Trophoblast cell (in vitro differentiated cells and primary cell): Measurements from ENCODE around the gene VDAC1.

ENCODE experiments used
- DNase-seq, 2 donors: peaks; one replicate each; pipeline ENCODE4 v3.0.0-alpha.2; 2016
- H2AFZ ChIP-seq: 2 replicates; pipeline ENCODE4 v1.6.1; 2013; ENCODE audit warnings: low read length, moderate library complexity, mild to moderate bottlenecking; ENCODE audit not compliant: insufficient read depth, poor library complexity
- H2AK5ac ChIP-seq: 2 replicates; pipeline ENCODE4 v1.6.1; 2013; ENCODE audit warnings: mild to moderate bottlenecking, low read length
- H2BK120ac ChIP-seq: 2 replicates; pipeline ENCODE4 v1.6.1; 2013; ENCODE audit warnings: low read length, mild to moderate bottlenecking, moderate library complexity; ENCODE audit not compliant: insufficient read depth, poor library complexity
- H2BK12ac ChIP-seq: 2 replicates; pipeline ENCODE4 v1.6.1; 2013; ENCODE audit warnings: mild to moderate bottlenecking, low read length, moderate library complexity
- H2BK5ac ChIP-seq: 2 replicates; pipeline ENCODE4 v1.6.1; 2013; ENCODE audit warnings: low read length, low read depth, moderate library complexity, mild to moderate bottlenecking; ENCODE audit not compliant: poor library complexity
- H3K14ac ChIP-seq: 2 replicates; pipeline ENCODE4 v1.6.1; 2013; ENCODE audit warnings: mild to moderate bottlenecking, low read length
- H3K18ac ChIP-seq: 2 replicates; pipeline ENCODE4 v1.6.1; 2013; ENCODE audit warnings: mild to moderate bottlenecking, low read length
- H3K23ac ChIP-seq: 2 replicates; pipeline ENCODE4 v1.6.1; 2013; ENCODE audit warnings: low read length
- H3K27ac ChIP-seq: 2 replicates; pipeline ENCODE4 v1.5.1; 2013; ENCODE audit warnings: low read depth, mild to moderate bottlenecking, inconsistent platforms, low read length, moderate library complexity
- H3K27me3 ChIP-seq: 2 replicates; pipeline ENCODE4 v1.6.1; 2013; ENCODE audit warnings: inconsistent platforms, mild to moderate bottlenecking, low read length, moderate library complexity; ENCODE audit not compliant: insufficient read depth
- H3K36me3 ChIP-seq, 2 experiments: 1 replicate in 1 of 2; 2 replicates in 1 of 2; pipeline ENCODE4 v1.6.1; 2013; ENCODE audit warnings: low read length in 2 of 2, mild to moderate bottlenecking in 2 of 2, moderate library complexity in 1 of 2; ENCODE audit not compliant: insufficient read depth in 2 of 2, control insufficient read depth in 1 of 2
- H3K4ac ChIP-seq: 2 replicates; pipeline ENCODE4 v1.6.1; 2013; ENCODE audit warnings: low read depth, mild to moderate bottlenecking, low read length, moderate library complexity
- H3K4me1 ChIP-seq, 2 experiments: 1 replicate in 1 of 2; 2 replicates in 1 of 2; pipeline ENCODE4 v1.6.1; 2013; ENCODE audit warnings: low read length in 2 of 2, mild to moderate bottlenecking in 2 of 2, moderate library complexity in 1 of 2; ENCODE audit not compliant: insufficient read depth in 2 of 2, control insufficient read depth in 1 of 2
- H3K4me2 ChIP-seq: 2 replicates; pipeline ENCODE4 v1.6.1; 2013; ENCODE audit warnings: inconsistent platforms, mild to moderate bottlenecking, low read length, moderate library complexity
- H3K4me3 ChIP-seq: 2 replicates; pipeline ENCODE4 v1.5.1; 2013; ENCODE audit warnings: mild to moderate bottlenecking, low read depth, low read length, inconsistent platforms
- H3K79me1 ChIP-seq: one replicate; pipeline ENCODE4 v1.6.1; 2013; ENCODE audit warnings: low read length
- H3K79me2 ChIP-seq: 2 replicates; pipeline ENCODE4 v1.6.1; 2013; ENCODE audit warnings: low read length, mild to moderate bottlenecking; ENCODE audit not compliant: control insufficient read depth, insufficient read depth, poor library complexity
- H3K9ac ChIP-seq: 2 replicates; pipeline ENCODE4 v1.6.1; 2013; ENCODE audit warnings: mild to moderate bottlenecking, low read length
- H3K9me3 ChIP-seq: 2 replicates; pipeline ENCODE4 v1.6.1; 2013; ENCODE audit warnings: low read depth, mild to moderate bottlenecking, control low read depth, inconsistent platforms, low read length; ENCODE audit not compliant: insufficient read depth
- H4K12ac ChIP-seq: 2 replicates; pipeline ENCODE4 v1.6.1; 2013; ENCODE audit warnings: low read depth, mild to moderate bottlenecking, low read length, moderate library complexity
- H4K8ac ChIP-seq: 2 replicates; pipeline ENCODE4 v1.6.1; 2013; ENCODE audit warnings: low read depth, mild to moderate bottlenecking, low read length, moderate library complexity
- H4K91ac ChIP-seq: one replicate; pipeline ENCODE4 v1.6.1; 2013; ENCODE audit warnings: low read depth, mild to moderate bottlenecking, low read length, moderate library complexity
- WGBS: extraction: QIAGEN DNeasy Blood & Tissue Kit; methylation state at CpG from one replicate; pipeline ENCODE4 v1.1.7; 2013; ENCODE audit warnings: missing lambda C conversion rate; ENCODE audit not compliant: insufficient read length, insufficient coverage; ENCODE audit errors: extremely low coverage; 5-methylcytosine and 5-hydroxymethylcytosine counted together

Gene VDAC1

DNA sequence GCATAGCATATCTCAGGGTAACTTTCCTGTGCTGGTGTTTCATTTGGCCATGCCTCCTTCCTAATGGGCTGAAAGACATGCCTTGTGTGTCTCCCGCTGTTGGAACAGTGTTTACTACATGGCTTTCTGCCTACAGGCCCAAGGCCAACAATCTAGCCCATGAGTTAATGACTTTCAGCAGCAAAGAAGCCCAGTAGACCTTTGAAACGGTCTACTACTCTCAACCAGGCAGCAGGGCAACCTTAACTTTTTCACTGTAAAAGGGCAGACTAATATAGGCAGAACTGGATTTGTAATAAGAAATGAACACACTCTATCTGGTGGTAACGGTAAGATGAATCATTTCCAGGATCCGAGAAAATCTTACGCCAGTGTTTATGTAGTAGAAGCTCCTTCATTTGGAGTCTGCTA is 57.3 kb downstream of the VDAC1 start:
- no CpG with 5 or more reads among the region's 5 CpGs for WGBS
- DNase-seq, result no peak

DNA sequence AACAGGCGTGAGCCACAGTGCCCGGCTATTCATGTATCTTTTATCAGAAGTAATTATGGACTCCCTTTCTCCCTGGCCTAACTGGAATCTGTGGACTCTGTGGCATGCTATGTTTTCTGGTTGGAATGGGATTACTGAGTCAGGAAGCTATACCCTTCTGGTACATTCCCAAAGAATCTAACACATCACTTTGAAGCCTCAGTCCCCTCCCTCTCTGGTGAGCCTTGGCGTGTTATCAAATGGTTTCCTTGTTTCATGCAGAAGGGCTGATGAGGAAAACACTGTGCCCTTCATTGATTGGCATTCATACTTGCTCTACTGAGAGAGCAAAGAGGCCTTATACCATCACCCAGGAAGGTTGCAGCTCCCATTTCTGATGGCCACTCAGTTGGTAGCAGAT is 59.2 kb downstream of the VDAC1 start:
- H3K18ac ChIP-seq, result no peak overlapping the region
- no CpG with 5 or more reads among the region's 3 CpGs for WGBS
- H2BK12ac ChIP-seq, result no peak overlapping the region
- no peak overlapping the region for H3K23ac ChIP-seq
- no peak overlapping the region for H3K4ac ChIP-seq
- H2AFZ ChIP-seq, result no peak overlapping the region
- no peak overlapping the region for H2BK120ac ChIP-seq
- no peak overlapping the region for H3K4me2 ChIP-seq
- H3K4me1 ChIP-seq, result no peaks in the 10 kb centered on the region
- peak in 1 of 2 donors; percentile 35 for DNase-seq
- H4K12ac ChIP-seq, result no peak overlapping the region
- no peak overlapping the region for H4K8ac ChIP-seq
- no peak overlapping the region for H3K14ac ChIP-seq
- no peaks in the 10 kb centered on the region for H3K79me2 ChIP-seq
- H3K9ac ChIP-seq, result no peak overlapping the region
- no peaks in the 10 kb centered on the region for H3K27me3 ChIP-seq
- H3K4me3 ChIP-seq, result no peak overlapping the region
- H3K79me1 ChIP-seq, result no peaks in the 10 kb centered on the region
- H3K27ac ChIP-seq, result no peak overlapping the region
- H2AK5ac ChIP-seq, result no peak overlapping the region
- H2BK5ac ChIP-seq, result no peak overlapping the region
- H4K91ac ChIP-seq, result no peak overlapping the region
- H3K9me3 ChIP-seq, result no peaks in the 10 kb centered on the region
- H3K36me3 ChIP-seq, result no peaks in the 10 kb centered on the region

More for the DNA sequence above, 57.3 kb downstream of the VDAC1 start:
- Histone ChIP-seq H3K4me1 (no peaks in the 10 kb centered on the region), H4K8ac (no peak overlapping the region), H3K79me2 (no peaks in the 10 kb centered on the region), H2AFZ (no peak overlapping the region), H3K23ac (no peak overlapping the region), H4K12ac (no peak overlapping the region), H3K27ac (no peak overlapping the region), H3K18ac (no peak overlapping the region), H4K91ac (no peak overlapping the region), H3K9me3 (no peaks in the 10 kb centered on the region), H3K14ac (no peak overlapping the region), H2BK5ac (no peak overlapping the region), H3K79me1 (no peaks in the 10 kb centered on the region), H3K27me3 (no peaks in the 10 kb centered on the region), H3K9ac (no peak overlapping the region), H2BK12ac (no peak overlapping the region), H3K4me2 (no peak overlapping the region), H3K4me3 (no peak overlapping the region), H2BK120ac (no peak overlapping the region), H2AK5ac (no peak overlapping the region), H3K36me3 (no peaks in the 10 kb centered on the region), H3K4ac (no peak overlapping the region)

DNA sequence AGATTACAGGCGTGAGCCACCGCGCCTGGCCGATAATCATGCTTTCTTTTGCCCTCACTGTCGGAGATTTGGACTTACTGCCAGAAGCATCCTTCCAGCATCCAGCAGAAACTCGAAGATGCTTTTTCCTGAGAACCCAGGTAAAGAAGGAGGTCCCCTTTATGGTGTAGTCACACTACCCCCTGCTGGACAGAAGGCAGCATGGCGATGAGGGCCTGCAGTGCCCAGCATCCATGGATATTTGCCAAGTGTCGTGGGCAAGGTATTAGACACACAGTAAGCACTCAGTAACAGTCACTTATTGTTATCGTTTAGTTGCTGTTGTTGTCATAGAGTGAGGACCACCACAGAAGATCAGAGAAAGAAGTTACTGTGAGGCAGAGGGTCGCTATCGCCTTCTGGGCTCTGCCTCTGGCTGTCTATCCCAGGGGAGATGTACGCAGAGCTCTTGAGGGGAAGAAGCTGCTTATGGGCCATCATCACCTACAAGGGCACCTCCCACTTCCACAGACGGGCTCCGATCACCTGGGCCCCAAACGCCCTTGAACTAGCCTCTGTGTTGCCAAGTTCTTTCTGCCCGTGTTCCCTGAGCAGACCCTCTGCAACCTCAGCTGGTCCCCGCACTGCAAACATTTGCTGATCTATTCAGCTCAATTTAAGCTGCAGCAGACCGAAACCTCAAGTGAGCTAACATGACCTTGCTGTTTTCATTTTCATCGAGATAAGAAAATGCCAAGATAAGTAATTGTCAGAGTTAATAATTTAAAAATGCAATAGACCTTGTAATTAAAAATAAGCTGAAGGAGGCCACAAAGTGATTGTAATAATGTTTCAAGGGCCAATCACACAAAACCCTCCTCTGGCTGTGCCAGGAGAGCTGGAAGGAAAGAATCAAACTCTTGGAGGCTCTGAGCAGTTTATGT is 60.3 kb downstream of the VDAC1 start:
- Histone ChIP-seq H3K27ac (no peak overlapping the region), H3K23ac (no peak overlapping the region), H3K14ac (no peak overlapping the region), H3K9ac (no peak overlapping the region), H3K79me2 (no peaks in the 10 kb centered on the region), H2BK12ac (no peak overlapping the region), H2AFZ (no peak overlapping the region), H3K79me1 (no peaks in the 10 kb centered on the region), H2BK5ac (no peak overlapping the region), H3K4me2 (no peak overlapping the region), H4K8ac (no peak overlapping the region), H4K91ac (no peak overlapping the region), H3K4me1 (no peaks in the 10 kb centered on the region), H3K4ac (no peak overlapping the region), H3K9me3 (no peaks in the 10 kb centered on the region), H3K4me3 (no peak overlapping the region), H4K12ac (no peak overlapping the region), H3K18ac (no peak overlapping the region), H3K27me3 (no peaks in the 10 kb centered on the region), H3K36me3 (no peaks in the 10 kb centered on the region), H2AK5ac (no peak overlapping the region), H2BK120ac (no peak overlapping the region)
- no CpG with 5 or more reads among the region's 19 CpGs for WGBS
- peak in 1 of 2 donors; percentile 79 for DNase-seq

DNA sequence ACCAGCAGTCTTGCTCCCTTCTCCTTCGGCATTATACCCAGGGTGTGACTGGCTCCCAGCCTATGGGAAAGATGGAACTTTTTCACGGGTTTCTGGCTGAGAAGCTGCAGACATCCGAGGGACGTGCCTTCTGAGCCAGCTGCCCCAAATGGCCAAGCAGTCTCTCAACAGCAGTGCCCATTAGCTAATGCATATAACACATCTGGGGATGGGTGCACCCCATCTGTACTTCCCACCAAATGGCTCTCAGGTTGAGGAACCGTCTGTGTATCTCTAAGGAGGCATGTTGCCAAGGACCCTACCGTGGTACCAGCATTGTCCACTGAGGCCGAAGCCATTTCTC is 61.3 kb downstream of the VDAC1 start:
- WGBS, result no CpG with 5 or more reads among the region's 7 CpGs
- no peaks in the 10 kb centered on the region for H3K27me3 ChIP-seq

More for the DNA sequence above, 61.3 kb downstream of the VDAC1 start:
- H3K23ac ChIP-seq, result no peak overlapping the region
- H3K4me1 ChIP-seq, result no peaks in the 10 kb centered on the region
- H2BK12ac ChIP-seq, result no peak overlapping the region
- H4K8ac ChIP-seq, result no peak overlapping the region
- no peak overlapping the region for H3K4me2 ChIP-seq
- H2BK120ac ChIP-seq, result no peak overlapping the region
- H2AK5ac ChIP-seq, result no peak overlapping the region
- DNase-seq, result no peak
- no peak overlapping the region for H3K4ac ChIP-seq
- H4K91ac ChIP-seq, result no peak overlapping the region
- no peak overlapping the region for H3K9ac ChIP-seq
- no peak overlapping the region for H3K4me3 ChIP-seq
- H2AFZ ChIP-seq, result no peak overlapping the region
- no peak overlapping the region for H4K12ac ChIP-seq
- H3K9me3 ChIP-seq, result no peaks in the 10 kb centered on the region
- no peaks in the 10 kb centered on the region for H3K36me3 ChIP-seq
- no peak overlapping the region for H3K14ac ChIP-seq
- no peaks in the 10 kb centered on the region for H3K79me1 ChIP-seq
- no peak overlapping the region for H2BK5ac ChIP-seq
- H3K27ac ChIP-seq, result no peak overlapping the region
- no peak overlapping the region for H3K18ac ChIP-seq
- no peaks in the 10 kb centered on the region for H3K79me2 ChIP-seq
